Esophagus squamous epithelium (tissue), 5 donors: Measurements from ENCODE around the gene MTIF3. TPM values are rescaled to one million over a fixed set of nuclear protein-coding genes. Genes with fewer than 3 reads are reported as not detected.

Source experiments
- DNase-seq: peaks from one replicate; lab custom pipeline; 2025; lab: John Stamatoyannopoulos, UW
- H3K27ac ChIP-seq, 4 donors: fragments of 200-600 bp; sonication (generic); one replicate each; pipeline ENCODE4 v1.5.1; 2016 to 2019; ENCODE audit warnings: mild to moderate bottlenecking in 1 of 4
- H3K27me3 ChIP-seq, 4 donors: fragments of 200-600 bp; sonication (generic); 1 replicate in 3 of 4; 2 replicates in 1 of 4; pipeline versions ENCODE4 v1.5.1 to v1.6.0; 2017 to 2021; ENCODE audit warnings: antibody characterized with exemption in 1 of 4
- H3K36me3 ChIP-seq, 3 donors: fragments of 200-600 bp; sonication (generic); one replicate each; pipeline ENCODE4 v1.5.1; 2016 to 2019
- H3K4me1 ChIP-seq, 3 donors: fragments of 200-600 bp; sonication (generic); one replicate each; pipeline ENCODE4 v1.5.1; 2017 to 2019
- H3K4me3 ChIP-seq, 4 donors: fragments of 200-600 bp; sonication (generic); 1 replicate in 3 of 4; 2 replicates in 1 of 4; pipeline ENCODE4 v1.5.1; 2016 to 2019; ENCODE audit warnings: mild to moderate bottlenecking in 2 of 4, moderate library complexity in 1 of 4
- H3K9me3 ChIP-seq, 3 donors: fragments of 200-600 bp; sonication (generic); one replicate each; pipeline ENCODE4 v1.5.1; 2016 to 2019
- POLR2A ChIP-seq, 4 donors: fragments of 450-650 bp; IDR thresholded peaks; one replicate each; pipeline ENCODE4 v1.6.1; 2017; ENCODE audit warnings: antibody characterized with exemption in 4 of 4, mild to moderate bottlenecking in 4 of 4, moderate library complexity in 3 of 4
- WGBS, 2 donors: methylation state at CpG; one replicate each; pipeline ENCODE4 v1.1.5; 2018; 5-methylcytosine and 5-hydroxymethylcytosine counted together
- intact Hi-C: fragments of 100-400 bp; cut with DNase I; formaldehyde crosslinking; loops from one replicate; pipeline ENCODE4 v1.15.0; 2022
- total RNA-seq, 4 donors: library from RNA; depleted of rRNA; stranded (reverse); fragments of >200 nt; gene quantifications; one replicate each; pipeline ENCODE4 v1.1.0, GENCODE V29; 2016
- TF ChIP-seq, protein P1 (sequence below), 6 experiments: fragments of 450-650 bp in 4 of 6; fragments of 200-600 bp in 2 of 6; sonication (generic) in 2 of 6; IDR thresholded peaks; one replicate each; pipeline ENCODE4 v1.5.1; 2016 to 2019; ENCODE audit warnings: antibody characterized with exemption in 6 of 6, mild to moderate bottlenecking in 4 of 6, moderate library complexity in 4 of 6
- donor health status: DM: yes; HTN: yes; CAD: no.

The MTIF3 gene
- total RNA-seq, 4 donors from 2014 or later = 31.1 to 41.7 (median 35.0) TPM

DNA sequence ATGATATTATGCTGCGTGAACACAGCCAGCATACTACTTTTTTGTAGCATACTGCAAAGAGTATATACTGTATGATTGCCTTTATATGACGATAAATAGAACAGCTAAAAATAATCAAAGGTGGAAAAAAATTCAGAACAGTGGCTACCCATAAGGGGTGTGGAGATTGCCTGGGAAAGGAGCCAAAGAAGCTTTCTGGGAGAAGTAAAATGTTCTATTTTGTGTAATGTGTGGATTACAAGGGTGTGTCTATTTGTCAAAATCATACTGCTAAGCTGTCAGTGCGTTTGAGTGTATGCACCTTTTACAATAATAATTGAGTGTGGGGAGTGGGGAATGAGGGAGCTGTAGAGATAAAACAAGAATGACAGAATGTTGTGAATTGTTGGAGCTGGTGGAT, 45.2 kb upstream of the MTIF3 start:
- Histone ChIP-seq H3K9me3 (no peaks in the 10 kb centered on the region), H3K36me3 (no peaks in the 10 kb centered on the region), H3K27me3 (no peaks in the 10 kb centered on the region), H3K4me3 (no peak overlapping the region), H3K4me1 (peaks cover 0 to 11% (median 0%) of the 10 kb centered on the region in 3 donors), H3K27ac (no peak overlapping the region)
- no peak for DNase-seq
- 36 to 45% methylated on average over 3 of the region's 3 CpGs for WGBS, 2 donors
- TF ChIP-seq POLR2A (IDR thresholded peaks at IDR 0.05) = no peak
- TF ChIP-seq, protein P1, sequence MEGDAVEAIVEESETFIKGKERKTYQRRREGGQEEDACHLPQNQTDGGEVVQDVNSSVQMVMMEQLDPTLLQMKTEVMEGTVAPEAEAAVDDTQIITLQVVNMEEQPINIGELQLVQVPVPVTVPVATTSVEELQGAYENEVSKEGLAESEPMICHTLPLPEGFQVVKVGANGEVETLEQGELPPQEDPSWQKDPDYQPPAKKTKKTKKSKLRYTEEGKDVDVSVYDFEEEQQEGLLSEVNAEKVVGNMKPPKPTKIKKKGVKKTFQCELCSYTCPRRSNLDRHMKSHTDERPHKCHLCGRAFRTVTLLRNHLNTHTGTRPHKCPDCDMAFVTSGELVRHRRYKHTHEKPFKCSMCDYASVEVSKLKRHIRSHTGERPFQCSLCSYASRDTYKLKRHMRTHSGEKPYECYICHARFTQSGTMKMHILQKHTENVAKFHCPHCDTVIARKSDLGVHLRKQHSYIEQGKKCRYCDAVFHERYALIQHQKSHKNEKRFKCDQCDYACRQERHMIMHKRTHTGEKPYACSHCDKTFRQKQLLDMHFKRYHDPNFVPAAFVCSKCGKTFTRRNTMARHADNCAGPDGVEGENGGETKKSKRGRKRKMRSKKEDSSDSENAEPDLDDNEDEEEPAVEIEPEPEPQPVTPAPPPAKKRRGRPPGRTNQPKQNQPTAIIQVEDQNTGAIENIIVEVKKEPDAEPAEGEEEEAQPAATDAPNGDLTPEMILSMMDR (IDR thresholded peaks at IDR 0.05) = no peak
- intact Hi-C loops = no loop called here

- WGBS, 2 donors = 61 to 75% methylated on average over 2 of the region's 2 CpGs
- no peak for DNase-seq
- Histone ChIP-seq H3K4me3 (no peak overlapping the region), H3K27ac (no peak overlapping the region), H3K4me1 (peaks cover 0 to 11% (median 0%) of the 10 kb centered on the region in 3 donors), H3K27me3 (no peaks in the 10 kb centered on the region), H3K9me3 (no peaks in the 10 kb centered on the region), H3K36me3 (no peaks in the 10 kb centered on the region)
- TF ChIP-seq, protein P1 (IDR thresholded peaks at IDR 0.05) = no peak
- TF ChIP-seq POLR2A (IDR thresholded peaks at IDR 0.05) = no peak
- intact Hi-C loops = no loop called here
These were observed 43.6 kb upstream of the MTIF3 start for GRCh38 chr13:27493981-27494380.

DNA sequence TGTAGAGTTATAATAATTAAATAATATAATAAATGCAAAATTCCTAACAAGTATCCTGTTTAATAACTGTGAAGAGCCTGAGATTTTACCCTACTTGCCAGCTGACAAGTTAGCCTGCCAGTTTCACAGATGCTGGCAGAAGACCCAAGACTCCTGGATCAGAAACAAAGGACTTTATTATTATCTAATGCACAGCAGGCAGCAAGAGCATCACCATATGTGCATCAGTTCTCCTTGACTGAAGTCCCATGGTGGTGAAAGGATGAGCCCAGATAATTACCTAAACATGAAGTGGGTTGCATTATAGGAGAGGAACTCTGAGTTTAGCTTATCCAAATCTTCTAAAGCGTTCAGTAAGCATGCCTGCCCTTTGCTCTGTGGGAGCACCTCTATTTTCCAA, 39.1 kb upstream of the MTIF3 start:
- WGBS, 2 donors = 42 to 70% methylated on average over 1 of the region's 1 CpG
- intact Hi-C loops = no loop called here
- H3K36me3 ChIP-seq = no peaks in the 10 kb centered on the region
- no peak for DNase-seq
- TF ChIP-seq POLR2A (IDR thresholded peaks at IDR 0.05) = no peak
- TF ChIP-seq, protein P1 (IDR thresholded peaks at IDR 0.05) = no peak
- H3K27me3 ChIP-seq = peaks cover 0 to 3% (median 0%) of the 10 kb centered on the region in 4 donors
- no peak overlapping the region for H3K27ac ChIP-seq
- no peaks in the 10 kb centered on the region for H3K9me3 ChIP-seq
- no peak overlapping the region for H3K4me3 ChIP-seq
- H3K4me1 ChIP-seq = no peaks in the 10 kb centered on the region

GRCh38 chr13:27487776-27488175, 37.4 kb upstream of the MTIF3 start:
- no peaks in the 10 kb centered on the region for H3K36me3 ChIP-seq
- no peaks in the 10 kb centered on the region for H3K9me3 ChIP-seq
- intact Hi-C loops = no loop called here
- TF ChIP-seq, protein P1 (IDR thresholded peaks at IDR 0.05) = no peak
- no peak for TF ChIP-seq POLR2A (IDR thresholded peaks at IDR 0.05)
- no peak for DNase-seq
- H3K4me3 ChIP-seq = no peak overlapping the region
- no peak overlapping the region for H3K27ac ChIP-seq
- peaks cover 0 to 3% (median 0%) of the 10 kb centered on the region in 4 donors for H3K27me3 ChIP-seq
- WGBS, 2 donors = 54% methylated on average over 5 of the region's 5 CpGs
- no peaks in the 10 kb centered on the region for H3K4me1 ChIP-seq

DNA sequence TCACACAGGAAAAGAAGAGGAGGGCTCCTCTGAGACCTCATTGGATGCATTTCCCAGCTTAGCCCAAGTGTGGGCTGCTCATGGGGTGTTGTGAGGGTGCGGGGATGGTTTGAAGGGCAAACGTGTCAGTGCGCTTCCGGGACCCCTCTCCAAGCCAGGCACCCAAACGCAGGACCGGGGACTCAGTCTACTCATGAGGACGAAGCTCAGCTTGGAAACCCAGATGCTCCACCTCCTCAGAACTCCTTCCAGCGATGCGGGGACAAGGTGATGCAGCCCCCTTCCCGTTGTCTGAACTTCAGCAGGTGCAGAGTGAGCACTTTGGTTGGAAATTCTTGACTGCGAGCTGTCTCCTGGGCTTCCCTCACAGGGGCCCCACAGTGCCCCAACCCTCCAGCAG, 33.1 kb upstream of the MTIF3 start:
- TF ChIP-seq, protein P1 (IDR thresholded peaks at IDR 0.05) = no peak
- no peak for TF ChIP-seq POLR2A (IDR thresholded peaks at IDR 0.05)

More for the DNA sequence above, 33.1 kb upstream of the MTIF3 start:
- H3K4me1 ChIP-seq = no peaks in the 10 kb centered on the region
- H3K27ac ChIP-seq = no peak overlapping the region
- 90 to 92% methylated on average over 6 of the region's 11 CpGs for WGBS, 2 donors
- H3K4me3 ChIP-seq = no peak overlapping the region
- H3K9me3 ChIP-seq = peaks cover 0 to 6% (median 0%) of the 10 kb centered on the region in 3 donors
- peaks cover 0 to 17% (median 0%) of the 10 kb centered on the region in 4 donors for H3K27me3 ChIP-seq
- intact Hi-C loops = no loop called here
- no peak for DNase-seq
- H3K36me3 ChIP-seq = no peaks in the 10 kb centered on the region
